RPMI8226 (cell line): ENCODE results near the gene KLHDC4.
"Not testable (repeated sequence)": the region's sequence is repeated elsewhere in the genome, so short reads cannot be mapped to it uniquely, and the experiment has no call there.

Experiments
- DNase-seq: peaks from one replicate; pipeline ENCODE4 v3.0.0-alpha.2; 2015

The KLHDC4 gene

DNA sequence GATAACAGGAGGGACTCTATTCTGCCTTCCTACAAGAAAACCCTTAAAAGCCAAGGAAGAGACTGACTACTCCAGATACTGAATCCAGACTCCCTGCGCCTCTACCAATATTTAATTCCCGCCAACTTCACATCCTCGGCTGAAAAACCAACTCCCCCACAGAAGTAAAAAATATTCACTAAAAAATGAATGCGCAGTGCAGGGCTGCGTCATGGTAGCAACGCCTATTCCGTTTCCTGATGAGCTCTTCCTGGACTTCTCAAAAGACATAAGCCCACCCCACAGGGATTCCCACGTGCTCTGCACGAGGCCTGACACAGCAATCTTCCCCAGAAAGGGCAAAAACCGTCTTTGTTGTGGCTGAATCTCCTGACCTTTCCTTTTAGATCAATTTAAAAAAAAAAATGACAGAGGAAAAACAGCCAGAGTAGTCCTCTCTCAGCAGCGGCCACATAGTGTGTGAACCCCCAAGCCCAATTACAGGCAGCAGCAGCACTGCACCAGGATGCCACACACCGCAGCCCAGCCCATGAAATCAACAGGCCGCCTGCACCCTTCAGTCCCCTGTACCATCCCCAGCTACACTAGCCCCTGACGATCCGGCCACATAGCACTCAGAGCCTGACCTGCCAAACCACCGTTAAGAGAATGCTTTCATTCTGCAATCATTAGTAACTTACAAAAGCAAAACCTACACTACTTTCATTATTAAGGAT, 23.9 kb downstream of the KLHDC4 start:
- DNase-seq: no peak

DNA sequence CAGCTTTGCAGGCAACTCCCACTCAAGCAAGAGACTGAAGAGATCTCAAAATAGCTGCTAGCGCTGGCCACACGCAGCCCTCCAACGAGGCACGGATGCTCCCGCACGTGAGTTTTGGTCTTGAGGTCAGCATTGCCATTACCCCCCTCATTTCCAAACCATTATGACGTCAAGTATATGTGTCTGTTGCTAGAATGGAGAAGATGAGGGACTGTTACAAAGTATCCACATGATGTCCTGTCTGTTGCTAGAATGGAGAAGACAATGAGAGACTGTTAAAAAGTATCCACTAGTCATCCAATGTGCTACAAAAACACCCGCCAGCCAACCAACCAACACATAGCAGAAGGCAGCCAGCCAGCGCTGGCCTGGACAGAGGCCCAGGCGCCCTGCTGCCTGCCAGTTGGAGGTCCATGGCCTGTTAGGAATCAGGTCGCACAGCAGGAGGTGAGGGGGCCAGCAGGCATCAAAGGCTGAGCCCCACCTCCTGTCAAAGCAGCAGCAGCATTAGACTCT, 24.8 kb downstream of the KLHDC4 start:
- DNase-seq: no peak

DNA sequence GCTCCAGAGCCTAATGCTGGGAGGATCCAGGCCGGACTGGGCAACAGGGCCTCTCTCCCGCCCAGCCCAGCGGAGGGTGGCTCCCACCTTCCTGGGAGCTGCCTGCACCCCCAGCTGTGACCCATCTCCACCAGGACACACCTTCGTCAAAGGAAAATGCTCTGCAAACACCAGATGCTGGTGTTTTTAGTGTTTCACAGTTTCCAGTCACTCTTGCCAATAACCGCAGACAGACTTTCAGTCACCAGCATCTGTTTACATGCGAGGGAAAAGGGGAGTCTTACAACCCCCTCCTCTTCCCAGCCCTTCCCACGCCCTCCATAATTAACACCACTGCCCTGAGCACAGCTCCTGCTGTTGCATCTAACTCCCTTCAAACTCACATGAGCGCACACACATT, 25.3 kb downstream of the KLHDC4 start:
- DNase-seq: no peak

DNA sequence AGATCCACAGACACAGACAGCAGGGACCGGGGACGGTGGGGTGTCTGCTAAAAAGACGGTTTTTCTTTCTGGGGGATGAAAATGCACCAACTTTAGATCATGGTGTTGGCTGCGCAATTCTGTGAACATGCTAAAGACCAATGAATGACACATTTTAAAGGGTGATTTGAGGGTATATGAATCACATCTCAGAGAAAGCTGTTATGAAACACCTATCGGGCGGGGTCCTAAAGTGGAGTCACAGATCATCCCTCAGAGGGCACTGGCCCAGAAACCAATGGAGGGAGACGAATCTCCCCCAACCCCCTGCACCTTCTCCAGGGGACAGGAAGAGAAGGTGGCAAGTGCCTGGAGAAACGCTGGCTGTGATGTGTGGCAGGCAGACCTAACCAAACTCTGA, 26.0 kb downstream of the KLHDC4 start:
- DNase-seq: no peak

DNA sequence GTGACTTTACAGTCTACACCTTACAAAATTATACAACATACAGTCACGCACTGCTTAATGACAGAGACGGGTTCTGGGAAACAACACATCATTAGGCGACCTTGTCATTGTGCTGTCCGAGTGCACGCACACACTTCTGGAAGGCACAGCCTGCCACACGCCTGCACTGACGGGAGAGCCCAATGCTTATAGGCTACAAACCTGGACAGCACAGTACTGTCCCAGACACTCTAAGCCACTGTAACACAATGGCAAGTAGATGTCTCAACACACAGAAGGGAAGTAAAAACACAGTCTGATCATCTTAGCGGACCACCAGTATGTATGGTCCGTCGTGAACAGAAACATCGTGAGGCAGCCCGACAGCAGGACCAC, 29.8 kb downstream of the KLHDC4 start:
- no peak for DNase-seq

DNA sequence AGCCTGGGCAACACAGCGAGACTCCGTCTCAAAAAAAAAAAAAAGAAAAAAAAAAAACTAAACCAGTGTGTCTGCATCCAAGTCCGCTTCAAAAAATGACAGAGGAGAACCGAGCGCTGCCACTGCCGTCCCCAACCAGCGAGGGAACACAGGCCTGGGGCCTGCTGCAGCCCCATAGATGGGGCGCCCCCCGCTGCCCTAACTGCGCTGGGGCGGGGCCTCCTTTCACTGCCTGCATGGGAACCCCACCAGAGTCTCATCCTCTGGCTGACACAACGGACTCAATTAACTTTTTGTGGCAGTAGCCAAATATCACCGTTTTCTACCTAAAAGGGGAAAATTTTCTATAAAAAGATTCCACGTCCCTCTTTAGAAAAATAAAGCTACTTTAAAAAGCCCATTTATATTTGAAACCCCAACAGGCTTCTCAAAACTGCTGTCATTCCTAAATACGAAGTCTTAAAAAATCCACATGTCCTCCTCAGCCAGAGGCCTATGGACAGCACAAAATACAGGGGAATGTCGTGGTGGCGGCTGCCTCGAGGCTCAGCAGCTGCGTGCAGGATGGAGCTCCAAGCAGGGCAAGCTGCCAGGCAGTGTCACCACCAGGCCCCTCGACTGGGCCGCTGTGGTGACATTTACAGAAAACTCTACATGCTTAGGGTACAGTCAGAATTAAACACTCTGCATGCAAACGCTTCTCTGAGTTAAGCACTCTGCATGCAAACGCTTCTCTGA, 30.3 kb downstream of the KLHDC4 start:
- DNase-seq: no peak

DNA sequence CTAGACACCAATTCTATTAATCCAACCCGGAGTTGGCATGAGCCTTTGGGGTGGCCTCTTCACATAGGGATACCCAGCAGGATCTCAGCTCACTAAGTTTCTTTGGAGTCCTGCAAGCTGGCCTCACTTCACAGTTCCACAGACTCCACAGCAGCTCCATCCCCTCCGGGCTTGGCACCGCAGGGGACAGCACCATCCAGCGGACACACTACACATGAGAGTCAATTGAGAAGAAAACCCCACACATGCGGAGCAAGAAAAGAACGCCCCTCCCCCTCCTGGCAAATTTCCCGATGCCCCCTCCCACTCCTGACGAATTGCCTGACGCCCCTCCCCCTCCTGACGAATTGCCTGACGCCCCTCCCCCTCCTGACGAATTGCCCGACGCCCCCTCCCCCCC, 31.1 kb downstream of the KLHDC4 start:
- DNase-seq: no peak

DNA sequence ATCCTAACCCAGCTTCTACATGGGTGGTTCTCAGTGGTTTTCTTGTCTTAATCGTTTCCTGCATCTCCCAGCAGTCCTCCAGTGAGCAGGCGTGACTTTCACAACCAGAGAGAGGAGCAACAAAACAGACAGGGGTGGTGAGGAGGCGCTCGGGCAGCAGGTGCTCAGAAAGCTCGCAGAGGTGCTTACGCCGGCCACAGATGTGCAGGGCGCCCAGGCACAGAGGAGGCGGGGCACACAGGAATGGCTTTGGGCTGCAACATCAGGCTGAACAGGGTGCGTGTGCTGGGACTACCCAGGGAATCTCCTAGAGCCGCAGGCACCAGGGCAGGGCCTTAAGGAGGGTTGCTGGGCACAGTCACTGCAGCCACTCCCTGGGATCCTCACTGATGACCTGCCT, 32.6 kb downstream of the KLHDC4 start:
- DNase-seq: no peak

DNA sequence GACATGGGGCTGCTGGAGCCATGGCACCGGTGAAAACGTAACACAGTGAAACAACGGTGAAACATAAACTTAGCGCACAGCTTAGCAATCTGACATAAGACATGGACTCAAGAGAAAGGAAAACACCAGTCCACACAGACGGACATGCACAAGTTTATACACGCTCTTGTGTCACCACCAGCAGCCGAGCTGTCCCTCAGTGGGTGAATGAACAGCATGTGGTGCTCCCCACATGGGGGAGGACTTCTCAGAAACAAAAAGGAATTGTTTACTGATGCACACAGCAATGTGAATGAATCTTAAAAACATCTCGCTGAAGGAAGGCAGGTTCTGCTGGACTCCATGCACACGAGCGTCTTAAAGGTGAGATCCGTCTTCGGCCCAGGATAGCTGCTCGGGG, 34.2 kb downstream of the KLHDC4 start:
- no peak for DNase-seq

DNA sequence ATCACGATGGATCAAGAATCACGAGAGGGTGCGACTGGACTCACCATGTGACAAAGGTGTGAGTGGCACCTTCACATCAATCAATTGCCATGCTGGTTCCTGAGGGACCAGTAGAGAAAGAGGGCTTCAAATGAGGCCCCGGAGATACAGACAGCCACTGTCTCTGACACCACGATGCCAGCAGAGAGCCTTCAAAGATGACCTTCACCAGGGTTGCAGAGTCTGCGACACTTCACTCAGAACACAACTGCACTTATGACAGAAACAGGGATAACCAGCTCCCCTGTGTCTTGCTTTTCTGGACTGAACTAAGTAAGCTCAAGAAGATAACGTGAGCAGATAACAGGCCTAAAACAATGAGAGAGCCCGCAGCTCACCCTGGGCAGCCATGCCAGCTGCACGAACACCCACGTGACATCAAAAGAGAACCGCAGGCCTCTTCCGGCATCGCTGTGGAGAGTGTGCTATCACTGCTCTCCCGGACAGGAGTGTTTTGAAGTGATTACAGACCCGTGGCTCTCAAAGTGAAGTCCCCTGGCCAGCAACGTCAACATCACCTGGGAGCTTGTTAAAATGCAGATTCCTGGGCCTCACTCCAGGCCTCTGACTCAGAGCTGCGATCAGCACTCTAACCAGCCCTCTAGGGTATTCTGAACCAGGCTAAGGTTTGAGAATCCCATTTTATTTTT, 36.4 kb downstream of the KLHDC4 start:
- no peak for DNase-seq

DNA sequence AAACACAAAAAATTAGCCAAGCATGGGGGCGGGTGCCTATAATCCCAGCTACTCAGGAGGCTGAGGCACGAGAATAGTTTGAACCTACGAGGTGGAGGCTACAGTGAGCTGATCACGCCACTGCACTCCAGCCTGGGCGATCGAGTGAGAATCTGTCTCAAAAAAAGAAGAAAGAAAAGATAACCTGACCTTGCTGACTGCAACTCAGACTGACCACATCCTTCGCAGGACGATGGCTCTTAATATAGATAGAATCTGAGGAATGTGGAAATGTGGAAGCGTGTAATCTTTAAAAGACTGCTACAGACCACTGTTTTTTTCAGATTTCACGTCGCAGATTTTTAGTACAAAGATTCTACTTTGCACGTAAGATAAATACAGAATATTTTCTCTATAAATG, 37.8 kb downstream of the KLHDC4 start:
- no peak for DNase-seq

DNA sequence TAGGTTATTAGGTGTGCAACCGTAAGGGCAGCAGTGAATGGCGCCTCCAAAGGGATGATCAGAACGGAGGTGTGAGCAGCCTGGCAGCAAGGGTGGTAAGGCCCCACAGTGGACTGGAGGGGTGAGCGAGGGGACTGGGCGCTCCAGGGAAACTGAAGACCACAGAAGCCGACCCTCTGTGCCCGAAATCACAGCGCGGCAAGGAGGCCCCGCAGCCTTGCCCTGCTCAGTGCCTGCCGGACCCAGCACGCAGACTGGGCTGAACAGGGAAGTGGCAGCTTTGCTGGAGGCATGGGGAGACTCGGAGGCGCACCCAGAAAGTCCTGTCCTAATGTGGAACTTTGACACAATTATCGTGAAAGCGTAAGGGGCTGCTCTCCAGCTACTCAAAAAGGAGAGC, 38.4 kb downstream of the KLHDC4 start:
- DNase-seq: no peak

DNA sequence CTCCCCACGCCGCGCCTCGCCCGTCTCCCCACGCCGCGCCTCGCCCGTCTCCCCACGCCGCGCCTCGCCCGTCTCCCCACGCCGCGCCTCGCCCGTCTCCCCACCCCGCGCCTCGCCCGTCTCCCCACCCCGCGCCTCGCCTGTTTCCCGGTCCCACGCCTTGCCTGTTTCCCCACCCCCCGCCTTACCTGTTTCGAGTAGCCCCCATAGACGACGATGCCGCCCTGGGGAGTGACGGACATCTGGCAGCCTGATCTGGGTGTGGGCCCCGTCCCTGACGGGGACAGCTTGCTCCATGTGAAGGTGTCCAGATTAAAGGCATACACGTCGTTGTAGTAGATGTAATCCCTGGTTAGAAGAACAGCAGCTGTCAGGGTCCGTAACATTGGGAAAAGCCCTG, 39.2 kb downstream of the KLHDC4 start:
- not testable (repeated sequence) for DNase-seq

DNA sequence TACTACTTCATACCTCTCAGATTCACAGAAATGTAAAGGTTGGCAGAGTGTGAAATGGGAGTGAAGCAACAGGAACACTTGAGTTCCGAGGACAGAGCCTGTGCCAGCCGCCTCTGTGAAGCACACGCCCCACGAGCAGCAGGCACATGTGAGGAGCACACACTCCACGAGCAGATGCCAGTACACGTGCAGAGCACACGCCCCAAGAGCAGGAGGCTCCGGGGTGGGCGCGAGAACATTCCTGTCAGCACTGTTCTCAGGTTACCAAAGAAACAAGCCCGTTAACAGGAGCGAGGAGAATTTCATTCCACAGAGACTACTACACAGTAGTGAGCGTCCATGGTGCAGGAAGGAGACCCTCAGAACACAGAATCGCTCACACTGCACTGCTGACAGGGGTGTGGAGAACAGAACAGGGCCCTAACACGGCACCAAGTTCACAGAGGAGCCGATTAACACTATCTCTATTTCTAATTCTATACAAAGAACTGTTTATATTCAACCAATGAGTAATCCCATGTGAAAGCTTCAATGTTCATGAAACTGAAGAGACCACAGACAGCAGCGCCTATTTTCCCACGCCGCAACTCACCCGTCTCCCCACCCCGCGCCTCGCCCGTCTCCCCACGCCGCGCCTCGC, 40.1 kb downstream of the KLHDC4 start:
- DNase-seq: no peak

DNA sequence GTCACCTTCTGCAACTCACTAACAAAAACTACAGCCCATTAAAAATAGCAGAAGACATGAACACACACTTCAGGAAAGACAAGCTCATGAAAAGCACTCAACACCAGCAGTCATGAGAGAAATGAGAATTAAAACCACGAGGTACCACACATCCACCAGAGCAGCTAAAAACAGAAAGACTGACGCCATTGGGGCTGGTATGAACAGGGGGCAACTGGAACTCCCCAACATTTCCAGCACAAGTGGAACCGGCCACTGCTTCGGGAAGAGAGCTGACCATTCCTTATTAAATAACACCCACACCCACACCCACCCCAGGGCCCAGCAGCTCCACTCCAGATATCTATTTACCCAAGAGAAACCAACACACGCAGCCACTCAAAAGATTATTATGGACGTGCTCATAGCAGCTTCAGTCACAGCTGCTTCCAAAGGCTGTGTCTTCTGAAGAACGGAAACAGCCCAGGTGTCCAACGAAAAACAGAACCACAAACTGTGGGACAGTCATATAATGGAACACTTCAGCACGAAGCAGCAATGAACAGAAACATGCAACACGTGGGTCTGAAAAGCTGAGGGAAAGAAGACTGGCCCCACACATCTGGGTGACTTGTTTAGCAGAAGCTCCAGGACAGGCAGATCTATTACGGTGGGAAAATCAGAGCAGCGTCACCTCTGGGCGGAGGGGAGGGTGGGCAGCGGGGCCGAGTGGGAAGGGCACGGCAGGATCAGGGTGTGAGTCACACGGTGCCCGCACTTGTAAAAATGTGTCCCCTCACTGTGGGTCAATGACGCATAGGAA, 41.1 kb downstream of the KLHDC4 start:
- no peak for DNase-seq

DNA sequence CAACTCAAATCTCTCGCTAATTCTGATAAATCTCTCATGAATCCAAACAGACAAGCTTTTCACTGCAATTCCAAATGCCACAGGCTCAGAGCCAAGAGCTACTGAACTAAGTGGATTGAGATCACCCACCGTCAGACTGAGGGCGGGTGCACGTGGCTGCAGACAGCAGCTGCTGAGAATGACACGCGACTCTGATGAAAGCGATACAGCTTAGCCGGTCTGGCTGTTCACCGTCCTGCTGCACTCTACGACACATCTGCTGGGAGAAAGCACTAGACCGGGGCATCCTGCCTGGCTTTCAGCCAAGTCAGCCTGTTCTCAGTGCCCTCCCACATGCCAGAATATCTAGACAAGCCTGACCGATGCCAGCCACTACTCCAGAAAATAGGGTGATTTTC, 42.6 kb downstream of the KLHDC4 start:
- DNase-seq: no peak

DNA sequence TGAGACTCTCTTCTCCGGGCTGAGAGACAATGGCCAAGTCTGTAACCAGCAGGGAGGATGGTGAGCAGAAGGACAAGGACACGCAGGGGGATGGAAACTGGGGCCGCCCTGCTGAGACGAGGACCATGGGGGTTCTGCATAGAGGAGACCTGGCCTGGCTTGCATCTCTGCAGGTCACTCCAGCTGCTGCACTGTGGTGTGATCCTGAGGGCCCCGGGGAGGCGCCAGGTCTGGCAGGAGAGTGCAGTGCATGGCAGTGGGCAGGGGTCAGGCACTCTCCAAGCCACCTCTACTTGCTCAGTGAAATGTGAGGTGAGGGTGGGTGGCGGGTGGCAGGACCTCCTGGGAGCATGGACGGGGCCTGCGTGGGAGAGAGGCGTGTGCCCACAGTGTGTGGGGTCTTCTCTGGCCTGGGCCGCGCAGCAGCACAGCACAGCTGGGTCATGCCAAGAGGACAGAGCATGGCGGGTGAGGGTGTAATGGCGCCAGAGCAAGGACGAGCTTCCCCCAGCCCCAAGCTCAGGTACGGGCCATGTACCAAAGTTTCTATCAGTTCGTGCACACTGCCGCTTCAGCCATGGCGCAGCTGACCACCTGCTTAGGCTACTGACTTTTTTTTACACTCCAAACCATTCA, 43.1 kb downstream of the KLHDC4 start:
- no peak for DNase-seq

DNA sequence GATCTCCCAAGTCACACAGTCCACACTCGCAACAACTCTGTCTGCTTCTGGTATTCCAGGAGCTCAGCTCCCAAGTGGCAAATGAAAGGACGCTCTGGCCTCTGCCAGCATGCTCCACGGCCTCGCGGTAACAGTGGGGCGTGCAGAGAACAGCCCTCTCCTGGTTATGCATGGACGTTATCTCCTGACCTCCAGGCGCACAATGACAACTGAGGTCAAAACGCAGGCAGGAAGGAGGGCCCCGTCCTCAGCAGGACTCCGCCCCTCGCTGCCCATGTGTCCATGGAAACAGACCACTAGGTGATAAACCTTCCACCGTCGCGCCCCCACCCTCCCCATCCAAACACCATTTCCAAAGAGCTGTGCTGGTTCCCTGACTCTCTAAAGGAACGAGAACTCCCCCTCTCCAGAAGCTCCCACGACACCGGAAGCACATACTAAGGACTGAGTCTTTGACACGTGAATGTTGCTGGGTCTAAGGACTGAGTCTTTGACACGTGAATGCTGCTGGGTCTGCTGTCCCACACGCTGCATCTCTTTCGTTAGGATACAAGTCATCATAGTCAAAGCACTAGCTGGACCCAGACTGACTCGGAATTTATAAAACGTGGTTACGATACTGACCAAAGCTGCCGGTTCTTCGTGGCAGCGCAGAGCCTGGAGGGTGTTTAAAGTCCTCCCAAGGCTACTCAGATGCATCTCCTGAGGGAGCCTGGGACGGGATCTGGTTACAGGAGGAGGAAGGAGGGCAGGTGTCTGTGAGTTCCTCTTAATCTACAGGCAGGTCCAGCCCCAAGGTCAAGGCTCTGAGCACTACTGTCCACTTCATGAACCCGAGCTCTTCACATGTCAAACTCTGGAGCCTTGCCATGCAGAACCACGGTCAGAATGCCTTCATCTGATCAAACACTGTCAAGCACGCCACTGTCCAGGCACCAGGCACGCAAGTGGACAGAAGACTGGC, 43.9 kb downstream of the KLHDC4 start:
- no peak for DNase-seq

DNA sequence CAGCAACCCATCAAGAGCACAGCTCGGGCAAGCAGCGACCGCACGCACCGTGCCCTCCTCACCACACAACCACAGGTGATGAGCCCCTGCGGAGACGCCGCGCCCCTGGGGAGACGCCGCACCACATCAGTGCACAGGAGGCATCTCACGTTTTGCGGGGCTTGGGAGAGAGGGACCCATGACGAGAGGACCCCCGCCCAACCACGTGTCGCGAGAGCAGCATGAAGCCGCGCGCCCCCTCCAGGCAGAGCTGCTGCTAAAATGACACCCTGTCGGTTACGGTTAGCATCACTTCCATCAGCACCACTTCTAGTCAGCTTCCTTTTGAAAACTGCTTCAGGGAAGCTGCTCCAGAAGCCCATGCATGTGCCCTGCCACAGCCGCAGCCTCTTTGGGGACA, 45.3 kb downstream of the KLHDC4 start:
- DNase-seq: no peak

DNA sequence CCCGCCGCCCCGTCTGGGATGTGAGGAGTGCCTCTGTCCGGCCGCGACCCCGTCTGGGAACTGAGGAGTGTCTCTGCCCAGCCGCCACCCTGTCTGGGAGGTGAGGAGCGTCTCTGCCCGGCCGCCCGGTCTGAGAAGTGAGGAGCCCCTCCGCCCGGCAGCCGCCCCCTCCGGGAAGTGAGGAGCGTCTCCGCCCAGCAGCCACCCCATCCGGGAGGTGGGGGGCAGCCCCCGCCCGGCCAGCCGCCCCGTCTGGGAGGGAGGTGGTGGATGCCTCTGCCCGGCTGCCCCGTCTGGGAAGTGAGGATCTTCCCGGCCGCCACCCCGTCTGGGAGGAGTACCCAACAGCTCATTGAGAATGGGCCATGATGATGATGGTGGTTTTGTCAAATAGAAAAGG, 47.0 kb downstream of the KLHDC4 start:
- DNase-seq: not testable (repeated sequence)

DNA sequence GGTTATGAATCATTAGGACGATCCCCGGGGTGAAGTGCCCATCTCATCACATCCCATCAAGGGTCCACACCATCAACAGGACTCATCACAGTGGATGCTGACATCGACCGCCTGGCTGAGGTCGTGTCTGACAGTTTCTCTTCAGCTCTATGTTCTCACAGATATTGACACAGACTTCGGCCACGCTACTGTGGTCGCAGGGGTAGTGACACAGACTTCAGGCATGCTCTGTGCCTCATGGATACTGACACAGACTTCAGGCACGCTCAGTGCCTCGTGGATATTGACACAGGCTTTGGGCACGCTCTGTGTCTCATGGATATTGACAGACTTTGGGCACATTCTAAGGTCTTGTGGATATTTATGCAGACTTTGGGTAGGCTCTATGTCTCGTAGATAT, 50.1 kb downstream of the KLHDC4 start:
- DNase-seq: no peak
